Measurements from ENCODE around the gene JUND.

Gene JUND

DNA sequence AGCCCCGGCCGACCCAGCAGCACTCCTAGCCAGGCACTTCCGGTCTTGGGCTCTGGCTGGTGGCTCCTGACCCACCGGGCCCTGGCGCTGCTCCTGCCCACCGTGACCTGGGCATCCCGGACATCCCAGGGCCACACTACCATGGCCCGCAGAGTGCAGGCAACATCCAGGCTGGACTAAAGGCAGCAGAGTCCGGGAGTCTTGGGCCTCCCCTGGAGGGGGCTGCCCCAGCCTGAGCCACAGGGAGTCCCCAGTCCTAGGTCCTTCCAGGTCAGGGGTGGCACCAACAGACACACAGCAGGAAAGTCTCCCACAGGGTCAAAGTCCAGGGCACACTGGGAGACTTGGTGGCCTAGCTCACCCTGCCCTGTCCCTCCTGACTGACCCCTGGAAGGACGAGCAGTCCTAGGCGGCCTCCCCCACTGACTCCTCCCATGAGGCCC lies 30.7 kb upstream of the JUND start:
- H3K4me3 ChIP-seq (ENCODE audit: low read length) = no peak overlapping the region
- DNase-seq (ENCODE audit: low read depth) = no peak
- TF ChIP-seq, protein P1, sequence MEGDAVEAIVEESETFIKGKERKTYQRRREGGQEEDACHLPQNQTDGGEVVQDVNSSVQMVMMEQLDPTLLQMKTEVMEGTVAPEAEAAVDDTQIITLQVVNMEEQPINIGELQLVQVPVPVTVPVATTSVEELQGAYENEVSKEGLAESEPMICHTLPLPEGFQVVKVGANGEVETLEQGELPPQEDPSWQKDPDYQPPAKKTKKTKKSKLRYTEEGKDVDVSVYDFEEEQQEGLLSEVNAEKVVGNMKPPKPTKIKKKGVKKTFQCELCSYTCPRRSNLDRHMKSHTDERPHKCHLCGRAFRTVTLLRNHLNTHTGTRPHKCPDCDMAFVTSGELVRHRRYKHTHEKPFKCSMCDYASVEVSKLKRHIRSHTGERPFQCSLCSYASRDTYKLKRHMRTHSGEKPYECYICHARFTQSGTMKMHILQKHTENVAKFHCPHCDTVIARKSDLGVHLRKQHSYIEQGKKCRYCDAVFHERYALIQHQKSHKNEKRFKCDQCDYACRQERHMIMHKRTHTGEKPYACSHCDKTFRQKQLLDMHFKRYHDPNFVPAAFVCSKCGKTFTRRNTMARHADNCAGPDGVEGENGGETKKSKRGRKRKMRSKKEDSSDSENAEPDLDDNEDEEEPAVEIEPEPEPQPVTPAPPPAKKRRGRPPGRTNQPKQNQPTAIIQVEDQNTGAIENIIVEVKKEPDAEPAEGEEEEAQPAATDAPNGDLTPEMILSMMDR (conservative IDR thresholded peaks at IDR 0.05; ENCODE audit: low read depth, low read length) = no peak

DNA sequence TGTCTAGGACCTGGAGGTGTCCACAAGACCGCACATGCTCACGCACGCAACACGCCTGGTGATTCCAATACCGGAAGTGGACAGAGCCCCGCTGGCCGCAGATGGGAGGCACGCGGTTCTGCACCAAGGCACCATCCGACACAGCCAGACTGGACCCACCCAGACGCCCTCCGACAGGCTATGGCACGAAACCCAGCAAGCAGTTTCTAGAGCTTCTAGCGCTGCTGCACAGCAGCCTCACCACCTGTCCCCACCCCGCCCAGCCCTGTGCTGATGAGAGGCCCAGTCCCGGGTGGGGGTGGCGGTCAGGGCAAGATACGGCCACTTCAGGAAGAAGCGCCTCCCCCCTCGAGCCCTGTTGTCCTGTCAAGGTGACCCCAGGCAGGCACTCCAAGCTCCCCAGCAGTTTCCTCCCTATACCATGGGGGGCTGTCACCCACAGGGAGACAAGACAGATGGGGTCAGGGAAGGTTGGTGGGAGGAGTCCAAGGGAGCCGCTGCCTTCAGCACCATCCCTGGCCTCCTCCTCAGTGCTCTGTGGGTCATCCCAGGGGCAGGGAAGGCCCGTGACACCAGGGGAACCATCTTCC lies 30.2 kb upstream of the JUND start:
- TF ChIP-seq, protein P1 (conservative IDR thresholded peaks at IDR 0.05; ENCODE audit: low read depth, low read length) = no peak
- no peak for DNase-seq (ENCODE audit: low read depth)
- H3K4me3 ChIP-seq (ENCODE audit: low read length) = no peak overlapping the region

DNA sequence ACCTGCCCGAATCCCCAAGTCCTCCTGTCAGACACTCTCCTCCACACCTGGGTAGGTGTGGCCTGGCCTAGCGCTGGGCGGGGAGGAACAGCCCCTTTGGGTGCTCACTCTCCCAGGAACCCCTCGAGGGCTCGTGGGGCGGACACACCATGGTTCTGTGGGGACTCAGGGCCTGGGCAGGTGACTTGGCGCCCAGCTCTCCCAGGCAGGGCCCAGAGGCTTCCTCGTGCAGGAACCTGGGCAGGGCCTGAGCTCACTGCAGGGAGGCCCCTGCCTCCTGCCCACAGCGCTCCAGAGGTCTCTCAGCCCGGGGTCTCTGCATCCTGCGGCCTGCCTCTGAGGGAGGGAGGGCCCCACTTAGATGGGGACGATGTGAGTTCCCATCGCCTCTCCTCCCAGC lies 29.5 kb upstream of the JUND start:
- TF ChIP-seq, protein P1 (conservative IDR thresholded peaks at IDR 0.05; ENCODE audit: low read depth, low read length) = no peak
- no peak for DNase-seq (ENCODE audit: low read depth)
- H3K4me3 ChIP-seq (ENCODE audit: low read length) = no peak overlapping the region

DNA sequence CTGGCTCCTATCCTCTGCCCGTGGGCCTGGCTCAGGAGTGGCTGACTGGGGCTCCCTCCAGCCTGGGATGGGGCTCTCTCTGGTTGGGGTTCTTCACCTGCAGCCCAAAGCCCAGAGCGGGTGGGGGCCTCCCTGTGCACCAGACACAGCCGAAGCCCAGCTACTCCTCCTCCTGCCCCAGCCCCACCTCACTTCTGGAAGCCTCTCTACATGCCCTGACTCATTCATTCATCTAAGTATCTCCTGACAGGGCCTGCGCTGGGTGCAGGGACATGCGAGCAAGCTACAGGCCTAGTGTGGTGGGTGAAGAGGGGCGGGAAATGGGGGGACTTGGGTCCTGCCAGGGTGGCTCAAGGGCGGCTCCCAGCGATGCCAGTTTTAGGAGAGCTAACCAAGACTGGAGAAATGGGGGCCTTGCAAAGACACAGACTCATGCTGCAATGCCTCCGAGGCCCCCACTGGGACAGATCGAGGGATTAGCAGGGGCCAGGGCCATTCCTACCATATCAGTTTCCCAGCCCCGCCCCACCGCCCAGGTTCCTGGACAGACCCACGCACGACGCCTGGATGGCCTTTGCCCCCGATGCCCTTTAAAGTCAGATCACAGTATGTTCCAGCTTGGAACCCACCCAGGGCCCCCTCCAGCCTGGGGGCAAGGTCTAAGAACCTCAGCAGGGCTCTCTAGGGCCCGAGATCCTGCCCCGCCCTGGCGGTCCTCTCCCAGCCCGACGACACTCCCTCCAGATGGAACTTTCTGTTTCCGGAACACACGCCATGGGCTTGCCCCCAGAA lies 28.9 kb upstream of the JUND start:
- DNase-seq (ENCODE audit: low read depth) = no peak
- H3K4me3 ChIP-seq (ENCODE audit: low read length) = no peak overlapping the region
- TF ChIP-seq, protein P1 (conservative IDR thresholded peaks at IDR 0.05; ENCODE audit: low read depth, low read length) = no peak

DNA sequence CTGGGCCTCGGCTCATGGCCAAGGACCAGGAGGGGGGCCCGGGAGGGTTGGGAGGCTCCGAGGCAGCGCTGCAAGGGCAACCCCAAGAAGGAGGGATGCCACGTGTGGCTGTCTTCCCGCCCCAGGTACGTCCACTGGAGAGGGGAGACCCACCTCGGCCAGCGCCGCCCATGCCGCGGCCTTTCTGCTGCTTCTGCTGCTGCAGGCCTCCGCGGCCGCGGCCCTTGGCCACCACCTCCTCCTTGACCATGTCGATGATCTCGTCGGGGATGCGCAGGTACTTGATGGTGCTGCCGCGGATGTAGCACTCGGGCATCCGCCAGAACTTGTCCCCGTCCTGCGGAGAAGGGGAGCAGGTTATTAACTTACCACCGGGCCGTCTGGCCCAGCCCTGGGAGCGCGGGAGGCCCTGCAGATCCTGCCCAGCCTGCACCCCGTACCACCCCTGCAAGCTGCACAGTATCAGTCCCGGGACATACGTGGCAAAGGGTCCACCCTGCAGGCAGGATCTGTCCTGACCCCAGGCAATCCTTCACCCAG lies 28.2 kb upstream of the JUND start:
- H3K4me3 ChIP-seq (ENCODE audit: low read length) = no peak overlapping the region

DNA sequence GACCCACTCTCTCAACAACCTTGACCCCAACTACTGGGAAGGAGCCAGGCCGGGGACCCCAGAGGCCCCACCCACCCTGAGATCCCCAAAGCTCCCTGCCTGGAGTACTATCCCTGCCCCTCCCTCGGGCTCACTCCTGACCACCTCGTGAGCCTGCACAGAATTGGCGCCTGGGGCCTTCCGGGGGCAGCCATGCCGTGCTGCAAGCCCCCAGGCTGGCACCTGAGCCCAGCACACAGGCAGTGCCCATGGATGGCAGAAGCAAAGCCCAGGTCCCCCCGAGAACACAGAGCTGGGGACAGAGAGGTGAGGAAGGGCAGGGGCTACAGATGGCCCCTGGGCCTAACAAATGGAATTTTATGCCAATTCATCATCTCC lies 27.5 kb upstream of the JUND start:
- DNase-seq (ENCODE audit: low read depth) = no peak
- no peak overlapping the region for H3K4me3 ChIP-seq (ENCODE audit: low read length)
- TF ChIP-seq, protein P1 (conservative IDR thresholded peaks at IDR 0.05; ENCODE audit: low read depth, low read length) = no peak

More for the DNA sequence above, 28.2 kb upstream of the JUND start:
- TF ChIP-seq, protein P1 (conservative IDR thresholded peaks at IDR 0.05; ENCODE audit: low read depth, low read length) = no peak
- no peak for DNase-seq (ENCODE audit: low read depth)

Data from retinal pigment epithelial cell (primary cell).